H1 (cell line): ENCODE measurements around the gene DNLZ.

Experiments
- CEBPB ChIP-seq: IDR thresholded peaks from 2 replicates; pipeline ENCODE4 v1.6.1; 2012; ENCODE audit warnings: low read depth, low read length
- POLR2A ChIP-seq, 2 experiments: IDR thresholded peaks; 1 replicate in 1 of 2; 2 replicates in 1 of 2; pipeline ENCODE4 v1.6.1; 2011; ENCODE audit warnings: low read depth in 2 of 2, low read length in 2 of 2, mild to moderate bottlenecking in 2 of 2; ENCODE audit errors: control extremely low read depth in 1 of 2
- POLR2AphosphoS5 ChIP-seq: IDR thresholded peaks from 2 replicates; pipeline ENCODE4 v1.6.1; 2011; ENCODE audit warnings: low read depth, low read length
- TEAD4 ChIP-seq: IDR thresholded peaks from 2 replicates; pipeline ENCODE4 v1.6.1; 2012; ENCODE audit warnings: low read depth, low read length, inconsistent platforms, mixed read lengths
- TF ChIP-seq, protein P1 (sequence below), 3 experiments: IDR thresholded peaks; 1 replicate in 2 of 3; 2 replicates in 1 of 3; pipeline versions ENCODE4 v1.5.1 to v1.6.1; 2011; ENCODE audit warnings: low read length in 3 of 3, mild to moderate bottlenecking in 3 of 3, inconsistent platforms in 2 of 3, low read depth in 1 of 3, moderate library complexity in 1 of 3; ENCODE audit not compliant: insufficient read depth in 1 of 3; ENCODE audit errors: control extremely low read depth in 1 of 3

DNA sequence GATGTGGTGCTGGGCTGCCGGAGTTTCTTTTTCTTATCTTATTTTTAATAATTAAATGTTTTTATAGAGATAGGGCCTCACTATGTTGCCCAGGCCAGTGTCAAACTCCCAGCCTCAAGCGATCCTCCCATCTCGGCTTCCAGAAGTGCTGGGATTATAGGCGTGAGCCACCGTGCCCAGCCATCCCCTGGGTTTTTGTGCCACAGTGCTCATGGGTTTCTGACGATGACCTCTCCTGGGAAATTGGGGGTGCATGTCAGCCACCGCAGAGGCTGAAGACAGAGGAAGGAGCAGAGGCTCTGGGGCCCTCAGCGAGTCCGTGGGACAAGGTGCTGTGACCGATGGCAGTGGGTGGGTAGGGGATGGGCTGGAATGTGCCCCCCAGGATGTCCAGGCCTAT is 21.8 kb downstream of the DNLZ start:
- no peak for TF ChIP-seq TEAD4
- no peak for TF ChIP-seq CEBPB
- no peak for TF ChIP-seq POLR2A (IDR thresholded peaks at IDR 0.05; ENCODE audit: control extremely low read depth in 1 of 2, low read depth in 2 of 2, low read length in 2 of 2)
- TF ChIP-seq POLR2AphosphoS5 = no peak
- TF ChIP-seq, protein P1, sequence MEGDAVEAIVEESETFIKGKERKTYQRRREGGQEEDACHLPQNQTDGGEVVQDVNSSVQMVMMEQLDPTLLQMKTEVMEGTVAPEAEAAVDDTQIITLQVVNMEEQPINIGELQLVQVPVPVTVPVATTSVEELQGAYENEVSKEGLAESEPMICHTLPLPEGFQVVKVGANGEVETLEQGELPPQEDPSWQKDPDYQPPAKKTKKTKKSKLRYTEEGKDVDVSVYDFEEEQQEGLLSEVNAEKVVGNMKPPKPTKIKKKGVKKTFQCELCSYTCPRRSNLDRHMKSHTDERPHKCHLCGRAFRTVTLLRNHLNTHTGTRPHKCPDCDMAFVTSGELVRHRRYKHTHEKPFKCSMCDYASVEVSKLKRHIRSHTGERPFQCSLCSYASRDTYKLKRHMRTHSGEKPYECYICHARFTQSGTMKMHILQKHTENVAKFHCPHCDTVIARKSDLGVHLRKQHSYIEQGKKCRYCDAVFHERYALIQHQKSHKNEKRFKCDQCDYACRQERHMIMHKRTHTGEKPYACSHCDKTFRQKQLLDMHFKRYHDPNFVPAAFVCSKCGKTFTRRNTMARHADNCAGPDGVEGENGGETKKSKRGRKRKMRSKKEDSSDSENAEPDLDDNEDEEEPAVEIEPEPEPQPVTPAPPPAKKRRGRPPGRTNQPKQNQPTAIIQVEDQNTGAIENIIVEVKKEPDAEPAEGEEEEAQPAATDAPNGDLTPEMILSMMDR (IDR thresholded peaks at IDR 0.05; ENCODE audit: control extremely low read depth in 1 of 3, insufficient read depth in 1 of 3, low read depth in 1 of 3, low read length in 3 of 3) = no peak
